ENCODE data around the gene CDC42EP3.

- TF ChIP-seq POLR2A (IDR thresholded peaks at IDR 0.05; ENCODE audit: low read length) (no peak), GATA1 (IDR thresholded peaks at IDR 0.05; ENCODE audit: low read depth, low read length) (no peak)
Observed at GRCh38 chr2:37645836-37646235, 25.6 kb downstream of the CDC42EP3 start.

Data from erythroblast (primary cell).